HG03432 (cell line): ENCODE measurements around the gene CLEC14A.

ENCODE experiments used
- ATAC-seq: cut with Tn5 transposase; IDR thresholded peaks from one replicate; pipeline ENCODE4 v1.9.1; 2021; ENCODE audit warnings: mild to moderate bottlenecking, moderate library complexity; ENCODE audit not compliant: unreplicated experiment

Gene CLEC14A

DNA sequence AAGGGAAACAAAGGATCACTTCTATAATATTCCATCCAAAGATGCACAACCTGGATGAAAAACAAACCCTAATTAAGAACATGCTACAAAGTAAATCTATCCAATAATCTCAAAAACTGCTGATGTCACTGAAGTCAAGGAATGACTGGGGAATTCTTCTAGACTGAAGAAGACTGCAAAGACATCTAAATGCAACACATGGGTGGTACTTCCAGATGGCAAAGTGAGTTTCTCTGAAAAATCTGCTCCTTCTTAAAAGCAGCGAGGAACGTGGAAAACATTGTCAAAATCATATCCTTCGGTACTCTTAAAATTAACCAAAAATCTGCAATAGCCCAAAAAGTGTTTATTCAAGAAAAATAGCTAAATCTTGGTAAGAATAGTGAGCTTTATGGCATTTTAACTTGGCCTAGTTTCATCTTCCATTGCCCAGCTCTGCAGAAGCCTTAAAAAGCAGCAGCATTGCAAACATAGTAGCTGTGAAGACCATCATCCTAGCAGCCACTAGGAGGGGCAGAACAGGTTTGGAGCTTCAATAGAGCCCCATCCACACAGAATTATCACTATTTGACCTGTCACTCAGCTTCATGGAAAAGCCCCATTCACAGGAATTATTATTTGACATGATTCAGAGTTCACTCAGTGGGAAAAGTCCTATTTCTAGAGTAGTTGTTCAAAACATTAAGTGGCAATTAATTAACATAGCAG, 7.4 kb downstream of the CLEC14A start:
- ATAC-seq, result no peak

DNA sequence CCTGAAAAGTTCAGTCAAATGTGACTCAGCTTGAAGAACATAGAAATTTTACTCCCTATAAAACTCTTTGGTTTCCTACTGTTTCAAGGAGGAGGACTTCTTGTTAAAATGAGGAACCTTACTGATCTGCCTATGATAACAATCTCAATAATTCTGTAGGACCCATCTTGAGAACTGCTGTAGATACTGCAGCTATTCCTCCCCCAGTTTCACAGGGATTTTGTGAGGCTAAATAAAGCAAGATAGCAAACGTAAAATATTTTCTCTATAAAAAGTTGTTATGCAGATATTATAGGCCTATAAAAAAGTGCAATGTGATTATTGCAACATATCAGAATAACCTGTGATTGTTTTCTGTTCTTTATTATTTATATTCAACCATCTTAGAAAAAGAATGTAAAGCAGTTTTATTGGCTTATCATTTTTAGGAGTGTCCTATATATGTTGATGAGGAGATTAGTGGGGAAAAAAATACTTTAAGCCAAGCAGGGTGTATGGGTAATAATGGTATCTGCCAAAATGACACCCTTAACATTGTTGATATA, 12.1 kb downstream of the CLEC14A start:
- ATAC-seq, result no peak

DNA sequence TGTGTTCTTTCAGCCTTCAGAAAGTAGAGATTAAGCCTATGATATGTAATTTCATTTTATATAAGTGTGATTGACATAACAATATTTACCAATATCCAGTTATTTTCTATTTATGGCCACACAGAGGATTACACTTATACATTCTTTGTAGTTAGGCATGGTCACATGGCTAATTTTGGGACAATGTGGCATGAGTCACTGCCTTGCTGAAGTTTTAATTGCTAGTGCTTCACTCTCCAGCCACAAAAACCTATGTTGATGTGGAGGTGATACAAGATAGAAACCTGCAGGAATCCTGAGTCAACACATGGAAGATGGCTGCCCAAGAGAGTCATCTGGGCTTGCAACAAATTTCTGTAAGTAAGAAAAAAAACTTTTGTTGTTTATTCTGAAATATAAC, 17.0 kb downstream of the CLEC14A start:
- ATAC-seq, result no peak

DNA sequence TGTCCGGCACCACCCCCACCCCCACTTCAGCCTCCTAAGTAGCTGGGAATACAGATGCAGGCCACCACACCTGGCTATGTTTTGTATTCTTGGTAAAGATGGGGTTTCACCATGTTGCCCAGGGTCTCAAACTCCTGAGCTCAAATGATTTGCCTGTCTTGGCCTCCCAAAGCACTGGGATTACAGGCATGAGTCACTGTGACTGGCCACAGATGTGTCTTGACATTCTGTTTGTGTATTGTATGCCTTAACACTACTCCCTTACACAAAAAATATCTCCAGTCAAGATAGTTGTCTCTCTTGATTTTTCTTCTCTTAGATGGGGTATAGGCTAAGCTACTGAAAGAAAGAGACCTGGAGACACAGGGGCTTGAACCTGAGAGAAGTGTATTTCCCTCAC, 17.6 kb downstream of the CLEC14A start:
- no peak for ATAC-seq

DNA sequence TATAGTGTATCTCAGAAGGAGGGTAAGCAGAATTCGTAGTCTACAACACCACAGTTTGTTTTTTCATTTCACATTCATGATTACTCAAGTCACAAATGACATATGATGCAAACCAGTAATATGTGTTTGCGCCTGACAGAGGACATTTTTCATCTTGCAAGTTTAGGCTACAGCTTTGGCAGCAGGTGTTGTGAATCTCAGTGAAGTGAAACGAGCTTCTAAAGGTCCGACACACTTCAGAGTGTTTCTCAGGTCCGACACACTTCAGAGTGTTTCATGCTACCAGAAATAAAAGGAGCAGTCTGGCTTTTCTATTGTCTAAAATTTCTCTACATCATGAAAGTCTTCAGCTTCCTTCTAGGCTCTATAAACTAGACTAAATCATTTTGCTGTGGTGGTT, 22.7 kb downstream of the CLEC14A start:
- ATAC-seq, result no peak

DNA sequence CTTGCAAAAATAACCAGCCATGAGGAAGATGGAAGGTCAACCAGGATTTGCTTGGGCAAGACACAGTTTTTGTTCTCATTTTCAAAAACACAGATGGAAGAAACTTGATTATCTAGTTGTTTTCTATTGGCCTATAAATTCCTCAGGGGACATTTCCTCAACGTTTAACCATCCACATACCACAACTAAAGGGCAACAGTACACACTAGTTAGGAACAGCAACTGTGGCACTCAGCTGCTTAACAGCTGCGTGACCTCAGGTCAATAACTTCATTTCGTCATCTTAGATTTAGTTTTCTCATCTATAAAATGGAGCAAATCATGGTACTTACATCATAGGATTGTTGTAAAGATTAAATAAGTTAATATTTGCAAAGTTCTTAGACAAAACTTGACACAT, 29.5 kb downstream of the CLEC14A start:
- ATAC-seq, result no peak

DNA sequence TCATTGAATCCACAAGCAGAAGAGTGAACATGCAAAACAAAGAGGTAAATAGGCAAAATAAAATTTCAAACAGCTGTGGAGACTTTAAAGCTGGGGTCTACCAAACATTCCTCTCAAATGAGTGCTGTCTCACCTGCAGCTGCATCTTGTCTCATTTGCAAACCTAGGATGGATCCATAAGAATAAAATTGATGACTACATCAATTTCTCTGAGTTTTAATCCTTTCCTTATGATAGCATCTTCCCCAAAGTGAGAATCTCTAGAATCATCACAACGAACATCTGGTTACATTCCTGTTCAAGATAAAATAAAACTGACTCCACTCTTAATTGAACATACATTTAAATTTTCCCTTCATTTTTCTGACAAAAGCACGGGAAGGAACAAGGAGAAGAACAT, 29.9 kb downstream of the CLEC14A start:
- ATAC-seq, result no peak

DNA sequence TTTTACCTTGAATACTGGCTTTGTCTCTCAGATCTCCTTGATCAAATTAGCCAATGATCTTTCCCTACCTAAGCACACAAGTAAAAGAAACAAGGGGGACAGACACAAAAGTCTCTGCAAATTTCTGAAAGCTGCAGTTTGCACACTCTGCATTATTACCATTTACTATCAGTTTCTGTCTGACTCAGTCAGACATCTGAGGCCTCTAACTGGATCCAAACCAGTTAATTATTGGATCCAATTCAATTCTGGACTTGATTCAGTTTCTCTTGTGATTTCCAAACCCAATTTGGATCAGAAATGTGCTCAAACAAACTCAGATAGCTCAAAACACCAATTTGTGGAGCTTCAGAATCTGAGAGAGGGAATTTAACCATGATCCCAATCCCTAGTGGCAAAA, 31.6 kb downstream of the CLEC14A start:
- no peak for ATAC-seq

DNA sequence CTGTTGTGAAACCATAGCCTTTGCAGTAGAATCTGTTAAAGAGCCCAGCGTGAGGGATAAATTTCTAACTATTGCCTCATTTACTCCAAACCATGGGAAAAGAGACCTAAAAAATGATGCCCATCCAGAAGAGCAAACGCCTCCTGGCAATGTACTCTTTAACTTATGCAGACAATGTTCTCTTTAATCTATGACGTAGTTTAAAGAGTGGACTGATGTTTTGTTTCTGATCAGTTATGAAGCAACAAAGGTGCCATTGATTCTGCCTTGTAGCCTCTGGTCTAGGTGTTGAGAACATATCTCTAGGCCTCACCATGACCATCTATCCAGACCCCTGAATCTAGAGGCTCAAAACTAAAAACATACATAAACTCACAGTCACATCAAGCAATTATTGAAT, 34.8 kb downstream of the CLEC14A start:
- no peak for ATAC-seq

DNA sequence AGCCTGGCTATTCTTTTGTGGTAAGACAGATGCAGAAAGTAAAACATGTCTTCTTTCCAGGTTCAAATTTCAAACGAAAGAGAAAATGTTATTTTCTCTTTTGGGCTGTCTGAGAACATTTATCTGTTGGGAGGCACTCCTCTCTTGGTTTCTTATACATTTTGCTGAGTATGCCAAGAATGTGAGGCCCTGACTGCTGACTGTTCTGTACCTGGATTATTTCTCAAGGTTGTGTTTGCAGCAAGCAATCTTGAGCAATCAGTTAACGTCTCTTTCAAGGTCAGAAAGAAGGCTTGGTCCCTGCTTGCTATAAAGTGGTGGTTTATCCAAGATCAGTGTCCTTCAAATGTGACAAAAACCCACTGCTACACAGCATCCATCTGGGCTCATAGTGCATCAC, 38.3 kb downstream of the CLEC14A start:
- ATAC-seq, result no peak

DNA sequence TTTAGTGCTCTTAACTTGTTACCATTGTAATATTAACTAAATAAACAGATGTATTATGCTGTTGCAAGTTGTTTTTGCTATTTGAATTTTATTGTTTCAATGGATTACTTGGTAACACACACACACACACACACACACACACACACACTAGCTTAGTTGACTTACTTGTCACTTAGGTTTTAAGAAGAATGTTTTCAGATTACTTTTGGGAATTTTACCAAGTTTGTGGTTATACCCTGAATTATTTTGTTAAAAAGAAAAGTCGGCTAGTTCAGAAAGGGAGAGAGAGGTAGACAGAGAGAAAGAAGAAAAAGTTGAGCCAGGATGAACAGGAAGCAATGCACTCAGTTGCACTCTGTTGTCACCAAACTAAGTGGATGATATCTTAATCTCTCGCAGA, 42.9 kb downstream of the CLEC14A start:
- no peak for ATAC-seq

DNA sequence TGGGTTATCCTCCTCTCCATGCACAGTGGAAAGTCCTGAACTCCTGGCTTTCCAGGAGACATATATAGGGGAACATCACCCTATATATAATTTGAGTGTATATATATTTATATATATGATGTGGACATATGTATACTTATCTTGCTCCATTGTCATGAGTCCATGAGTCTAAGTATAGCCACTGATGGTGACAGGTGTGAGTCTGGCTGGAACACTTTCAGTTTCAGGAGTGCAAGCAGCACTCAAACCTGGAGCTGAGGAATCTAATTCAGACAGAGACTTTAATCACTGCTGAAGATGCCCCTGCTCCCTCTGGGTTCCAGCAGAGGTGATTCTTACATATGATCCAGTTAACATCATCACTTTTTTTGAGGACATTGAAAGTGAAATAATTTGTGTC, 43.8 kb downstream of the CLEC14A start:
- no peak for ATAC-seq

DNA sequence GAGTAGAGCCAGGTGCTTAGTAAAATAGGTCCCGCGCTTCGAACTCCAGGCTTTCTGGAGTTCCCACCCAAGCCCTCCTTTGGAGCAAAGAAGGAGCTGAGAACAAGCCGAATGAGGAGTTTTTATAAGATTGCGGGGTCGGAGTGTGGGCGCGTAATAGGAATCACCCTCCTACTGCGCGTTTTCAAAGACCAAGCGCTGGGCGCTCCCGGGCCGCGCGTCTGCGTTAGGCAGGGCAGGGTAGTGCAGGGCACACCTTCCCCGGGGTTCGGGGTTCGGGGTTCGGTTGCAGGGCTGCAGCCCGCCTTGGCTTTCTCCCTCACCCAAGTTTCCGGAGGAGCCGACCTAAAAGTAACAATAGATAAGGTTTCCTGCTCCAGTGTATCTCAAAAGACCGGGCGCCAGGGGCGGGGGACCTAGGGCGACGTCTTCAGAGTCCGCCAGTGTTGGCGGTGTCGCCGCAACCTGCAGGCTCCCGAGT, 44.6 kb downstream of the CLEC14A start:
- ATAC-seq, result no peak

DNA sequence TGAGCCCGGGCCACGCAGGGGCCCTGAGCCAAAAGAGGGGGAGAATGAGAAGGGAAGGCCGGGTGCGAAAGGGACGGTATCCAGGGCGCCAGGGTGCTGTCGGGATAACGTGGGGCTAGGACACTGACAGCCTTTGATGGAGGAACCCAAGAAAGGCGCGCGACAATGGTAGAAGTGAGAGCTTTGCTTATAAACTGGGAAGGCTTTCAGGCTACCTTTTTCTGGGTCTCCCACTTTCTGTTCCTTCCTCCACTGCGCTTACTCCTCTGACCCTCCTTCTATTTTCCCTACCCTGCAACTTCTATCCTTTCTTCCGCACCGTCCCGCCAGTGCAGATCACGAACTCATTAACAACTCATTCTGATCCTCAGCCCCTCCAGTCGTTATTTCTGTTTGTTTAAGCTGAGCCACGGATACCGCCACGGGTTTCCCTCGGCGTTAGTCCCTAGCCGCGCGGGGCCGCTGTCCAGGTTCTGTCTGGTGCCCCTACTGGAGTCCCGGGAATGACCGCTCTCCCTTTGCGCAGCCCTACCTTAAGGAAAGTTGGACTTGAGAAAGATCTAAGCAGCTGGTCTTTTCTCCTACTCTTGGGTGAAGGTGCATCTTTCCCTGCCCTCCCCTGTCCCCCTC, 45.2 kb downstream of the CLEC14A start:
- no peak for ATAC-seq

DNA sequence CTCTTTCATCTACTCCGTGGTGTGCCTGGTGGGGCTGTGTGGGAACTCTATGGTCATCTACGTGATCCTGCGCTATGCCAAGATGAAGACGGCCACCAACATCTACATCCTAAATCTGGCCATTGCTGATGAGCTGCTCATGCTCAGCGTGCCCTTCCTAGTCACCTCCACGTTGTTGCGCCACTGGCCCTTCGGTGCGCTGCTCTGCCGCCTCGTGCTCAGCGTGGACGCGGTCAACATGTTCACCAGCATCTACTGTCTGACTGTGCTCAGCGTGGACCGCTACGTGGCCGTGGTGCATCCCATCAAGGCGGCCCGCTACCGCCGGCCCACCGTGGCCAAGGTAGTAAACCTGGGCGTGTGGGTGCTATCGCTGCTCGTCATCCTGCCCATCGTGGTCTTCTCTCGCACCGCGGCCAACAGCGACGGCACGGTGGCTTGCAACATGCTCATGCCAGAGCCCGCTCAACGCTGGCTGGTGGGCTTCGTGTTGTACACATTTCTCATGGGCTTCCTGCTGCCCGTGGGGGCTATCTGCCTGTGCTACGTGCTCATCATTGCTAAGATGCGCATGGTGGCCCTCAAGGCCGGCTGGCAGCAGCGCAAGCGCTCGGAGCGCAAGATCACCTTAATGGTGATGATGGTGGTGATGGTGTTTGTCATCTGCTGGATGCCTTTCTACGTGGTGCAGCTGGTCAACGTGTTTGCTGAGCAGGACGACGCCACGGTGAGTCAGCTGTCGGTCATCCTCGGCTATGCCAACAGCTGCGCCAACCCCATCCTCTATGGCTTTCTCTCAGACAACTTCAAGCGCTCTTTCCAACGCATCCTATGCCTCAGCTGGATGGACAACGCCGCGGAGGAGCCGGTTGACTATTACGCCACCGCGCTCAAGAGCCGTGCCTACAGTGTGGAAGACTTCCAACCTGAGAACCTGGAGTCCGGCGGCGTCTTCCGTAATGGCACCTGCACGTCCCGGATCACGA, 46.0 kb downstream of the CLEC14A start:
- ATAC-seq, result no peak

DNA sequence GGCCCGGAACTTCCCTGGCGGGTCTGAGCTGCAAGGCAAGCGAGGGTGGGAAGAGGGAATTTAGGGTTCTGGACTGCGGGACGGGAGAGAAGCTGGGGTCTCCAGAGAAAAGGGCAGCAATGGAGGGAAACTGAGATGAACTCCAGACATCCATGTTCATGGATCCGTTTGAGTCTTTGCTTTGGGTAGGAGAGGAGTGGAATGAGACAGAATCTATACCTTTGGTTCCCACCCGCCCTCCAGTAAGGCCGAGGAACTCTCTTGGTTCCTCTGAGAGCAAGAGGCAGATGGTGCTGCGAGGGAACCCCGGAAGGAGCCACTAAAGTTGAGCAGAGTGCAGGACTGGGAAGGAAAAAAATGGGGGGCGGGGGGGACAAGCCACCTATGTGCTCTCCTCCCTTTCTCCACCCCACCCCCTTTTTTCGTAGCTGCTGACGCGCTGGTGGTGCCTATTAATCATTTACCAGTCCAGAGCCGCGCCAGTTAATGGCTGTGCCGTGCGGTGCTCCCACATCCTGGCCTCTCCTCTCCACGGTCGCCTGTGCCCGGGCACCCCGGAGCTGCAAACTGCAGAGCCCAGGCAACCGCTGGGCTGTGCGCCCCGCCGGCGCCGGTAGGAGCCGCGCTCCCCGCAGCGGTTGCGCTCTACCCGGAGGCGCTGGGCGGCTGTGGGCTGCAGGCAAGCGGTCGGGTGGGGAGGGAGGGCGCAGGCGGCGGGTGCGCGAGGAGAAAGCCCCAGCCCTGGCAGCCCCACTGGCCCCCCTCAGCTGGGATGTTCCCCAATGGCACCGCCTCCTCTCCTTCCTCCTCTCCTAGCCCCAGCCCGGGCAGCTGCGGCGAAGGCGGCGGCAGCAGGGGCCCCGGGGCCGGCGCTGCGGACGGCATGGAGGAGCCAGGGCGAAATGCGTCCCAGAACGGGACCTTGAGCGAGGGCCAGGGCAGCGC, 47.0 kb downstream of the CLEC14A start:
- ATAC-seq, result no peak

DNA sequence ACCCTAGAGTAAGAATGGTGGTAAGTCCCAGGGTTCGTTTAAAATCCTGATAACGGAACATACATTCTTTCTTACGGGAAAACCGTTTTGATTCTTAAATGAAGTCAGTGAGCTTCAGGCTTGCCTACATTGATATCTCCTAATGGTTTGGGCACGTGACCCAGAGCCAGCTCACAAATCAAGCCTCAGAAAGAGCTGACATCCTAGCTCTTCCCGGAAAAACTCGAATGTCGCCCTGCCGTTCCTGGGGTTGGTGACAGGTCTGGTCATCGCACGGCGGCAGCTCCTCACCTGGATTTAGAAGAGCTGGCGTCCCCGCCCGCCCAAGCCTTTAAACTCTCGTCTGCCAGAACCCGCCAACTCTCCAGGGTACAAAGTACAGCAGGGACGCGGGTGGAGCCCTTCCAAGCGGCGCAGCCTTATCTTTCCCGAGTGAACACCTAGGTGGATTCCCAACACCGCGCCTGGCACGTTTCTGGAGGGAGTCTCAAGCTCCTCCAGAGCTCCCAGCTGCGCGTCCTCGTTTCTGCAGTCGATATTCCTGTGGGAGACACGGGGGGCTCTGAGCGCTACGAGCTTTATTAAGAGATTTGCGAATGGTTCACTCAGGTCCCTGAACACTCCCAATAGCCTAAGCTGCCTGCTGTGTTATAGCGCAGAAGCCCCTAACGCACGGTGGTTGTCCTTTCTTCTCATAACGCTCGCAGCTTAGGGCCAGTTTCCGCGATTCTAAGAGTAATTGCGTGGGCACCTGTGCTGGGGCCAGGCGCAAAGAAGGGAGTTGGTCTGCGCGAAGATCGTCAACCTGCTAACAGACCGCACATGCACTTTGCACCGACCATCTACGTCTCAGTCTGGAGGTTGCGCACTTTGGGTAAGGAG, 47.9 kb downstream of the CLEC14A start, which contains the start of gene SSTR1:
SSTR1 (plus strand) TSS at position 169 of the 882 bp plus-strand sequence. CDS start 1,486 bp downstream, outside the sequence.
- no peak for ATAC-seq

DNA sequence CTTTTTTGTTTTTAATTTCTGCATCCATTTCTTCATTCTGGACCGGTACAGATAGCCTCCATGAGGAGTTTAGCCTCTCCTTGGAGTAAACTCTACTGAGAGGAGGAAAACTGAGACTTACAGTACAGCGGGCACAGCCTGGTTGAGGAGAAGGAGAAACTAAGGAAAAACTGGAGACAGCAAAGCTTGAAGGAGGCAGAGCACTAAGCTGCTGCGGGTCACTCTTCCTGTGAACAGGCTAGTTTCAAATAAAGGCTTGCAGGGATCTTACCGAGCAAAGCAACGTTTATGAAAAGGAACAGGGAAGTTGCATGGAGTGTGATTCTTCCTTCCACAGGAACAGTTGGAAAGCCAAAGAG, 48.5 kb downstream of the CLEC14A start:
- no peak for ATAC-seq
